HEK293T (cell line): ENCODE results near the gene HEXIM1.

Experiments
- ARNT ChIP-seq: fragments of 450-650 bp; IDR thresholded peaks from 2 replicates; pipeline ENCODE4 v1.6.1; 2017; ENCODE audit warnings: mild to moderate bottlenecking
- BHLHE40 ChIP-seq: fragments of 450-650 bp; IDR thresholded peaks from 2 replicates; pipeline ENCODE4 v1.6.1; 2016; ENCODE audit warnings: mild to moderate bottlenecking, moderate library complexity, borderline replicate concordance
- CTBP1 ChIP-seq: fragments of 450-650 bp; IDR thresholded peaks from 2 replicates; pipeline ENCODE4 v1.6.1; 2016; ENCODE audit warnings: borderline replicate concordance
- ELF4 ChIP-seq: fragments of 450-650 bp; IDR thresholded peaks from 2 replicates; pipeline ENCODE4 v1.6.1; 2017; ENCODE audit warnings: antibody characterized with exemption
- FOXA1 ChIP-seq: fragments of 450-650 bp; IDR thresholded peaks from 2 replicates; pipeline ENCODE4 v1.6.1; 2016; ENCODE audit warnings: mild to moderate bottlenecking
- FOXM1 ChIP-seq: fragments of 450-650 bp; IDR thresholded peaks from 2 replicates; pipeline ENCODE4 v1.6.1; 2017; ENCODE audit warnings: mild to moderate bottlenecking, borderline replicate concordance
- L3MBTL2 ChIP-seq: fragments of 450-650 bp; conservative IDR thresholded peaks from 2 replicates; pipeline ENCODE4 v1.6.1; 2016; ENCODE audit warnings: mild to moderate bottlenecking
- LEF1 ChIP-seq: fragments of 450-650 bp; IDR thresholded peaks from 2 replicates; pipeline ENCODE4 v1.6.1; 2017; ENCODE audit warnings: mild to moderate bottlenecking, borderline replicate concordance
- NFRKB ChIP-seq: fragments of 450-650 bp; IDR thresholded peaks from 2 replicates; pipeline ENCODE4 v1.6.1; 2016; ENCODE audit warnings: mild to moderate bottlenecking, moderate library complexity
- SP1 ChIP-seq: fragments of 450-650 bp; IDR thresholded peaks from 2 replicates; pipeline ENCODE4 v1.6.1; 2017
- SUZ12 ChIP-seq: fragments of 450-650 bp; IDR thresholded peaks from 2 replicates; pipeline ENCODE4 v1.6.1; 2016; ENCODE audit warnings: mild to moderate bottlenecking
- TARDBP ChIP-seq: fragments of 450-650 bp; IDR thresholded peaks from 2 replicates; pipeline ENCODE4 v1.6.1; 2016
- ZNF384 ChIP-seq: fragments of 450-650 bp; IDR thresholded peaks from 2 replicates; pipeline ENCODE4 v1.6.1; 2016

GRCh38 chr17:45177563-45177962 lies 29.3 kb downstream of the HEXIM1 start:
- TF ChIP-seq ARNT (no peak), ELF4 (no peak), FOXM1 (no peak), SP1 (no peak), NFRKB (no peak), FOXA1 (no peak), SUZ12 (no peak), CTBP1 (no peak), L3MBTL2 (no peak), BHLHE40 (no peak), TARDBP (no peak), LEF1 (no peak), ZNF384 (no peak)
